NCI-H1048 (cell line): ENCODE data around the gene DLX5.

Experiments used
- DNase-seq: peaks from one replicate; lab custom pipeline; 2025; lab: John Stamatoyannopoulos, UW

DLX5 gene

GRCh38 chr7:96991546-96992191 is 33.0 kb downstream of the DLX5 start:
- peak; percentile 36 for DNase-seq

- DNase-seq: no peak
Observed at GRCh38 chr7:96989859-96990317, 34.7 kb downstream of the DLX5 start.

DNA sequence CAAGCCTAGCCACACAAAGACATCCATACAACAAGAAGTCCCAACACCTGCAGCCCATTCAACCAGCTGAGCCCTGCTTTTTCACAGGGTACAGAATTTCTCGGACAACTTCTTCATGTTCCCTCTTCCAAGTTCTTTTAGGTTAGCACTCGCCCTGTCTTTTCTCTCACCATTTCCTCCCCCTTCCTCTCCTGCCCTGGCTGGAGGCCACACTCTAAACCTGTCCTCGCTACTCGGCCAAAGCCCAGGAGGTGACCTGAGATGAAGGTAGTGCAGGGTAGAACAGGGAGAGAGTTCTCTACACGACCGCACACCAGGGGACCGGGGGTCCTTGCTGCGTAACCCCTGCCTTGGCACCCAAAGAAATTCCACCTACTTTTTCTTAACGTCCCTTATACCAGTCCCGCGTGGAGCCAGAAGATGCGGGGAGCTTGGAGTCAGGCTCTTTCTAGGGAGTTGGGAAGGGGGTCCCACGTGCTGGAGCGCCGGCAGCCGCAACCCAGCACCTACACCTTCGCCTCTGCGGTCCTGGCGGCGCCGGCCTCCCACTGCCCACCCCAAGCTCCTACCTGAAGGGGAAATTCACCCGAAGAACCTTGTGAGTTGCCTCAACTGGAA is 35.3 kb downstream of the DLX5 start:
- DNase-seq: no peak

DNA sequence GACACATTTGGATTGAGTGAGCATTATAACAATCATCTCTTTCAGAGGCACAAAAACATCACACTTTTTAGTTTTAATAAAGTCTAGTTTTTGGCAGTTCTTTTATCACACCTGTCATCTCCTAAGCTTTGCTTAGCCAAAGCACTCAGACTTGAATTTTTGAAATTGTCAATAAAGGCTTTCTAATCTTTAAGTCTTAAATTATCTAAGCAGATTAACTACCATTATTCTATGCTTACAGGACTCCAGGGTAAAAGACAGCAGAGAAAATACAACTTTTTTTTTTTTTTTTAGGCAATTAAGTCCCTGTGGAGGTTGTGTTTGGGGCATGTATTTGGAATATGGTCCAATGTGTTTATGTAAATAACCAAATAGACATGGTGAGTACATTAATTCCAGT is 36.9 kb downstream of the DLX5 start:
- DNase-seq: no peak

GRCh38 chr7:96986901-96987300 is 37.7 kb downstream of the DLX5 start:
- DNase-seq: no peak

DNA sequence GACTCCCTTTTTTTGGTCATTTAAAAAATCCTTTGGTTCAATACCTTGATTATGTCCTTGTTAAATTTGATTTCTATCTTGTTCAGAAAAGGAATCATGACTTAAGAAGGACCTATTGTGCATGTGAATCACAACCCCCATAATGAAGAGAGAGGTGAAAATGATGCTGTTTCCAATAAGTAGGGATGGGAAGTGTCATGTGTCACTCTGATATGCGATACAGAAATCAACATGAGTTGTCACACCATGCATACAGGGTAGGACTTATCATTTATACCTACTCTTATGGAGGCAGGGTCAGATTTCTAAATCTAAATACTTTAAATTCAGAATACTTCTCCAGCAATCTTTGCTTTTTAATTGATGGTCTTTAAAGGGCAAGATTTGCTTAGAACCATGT is 38.6 kb downstream of the DLX5 start:
- no peak for DNase-seq

DNA sequence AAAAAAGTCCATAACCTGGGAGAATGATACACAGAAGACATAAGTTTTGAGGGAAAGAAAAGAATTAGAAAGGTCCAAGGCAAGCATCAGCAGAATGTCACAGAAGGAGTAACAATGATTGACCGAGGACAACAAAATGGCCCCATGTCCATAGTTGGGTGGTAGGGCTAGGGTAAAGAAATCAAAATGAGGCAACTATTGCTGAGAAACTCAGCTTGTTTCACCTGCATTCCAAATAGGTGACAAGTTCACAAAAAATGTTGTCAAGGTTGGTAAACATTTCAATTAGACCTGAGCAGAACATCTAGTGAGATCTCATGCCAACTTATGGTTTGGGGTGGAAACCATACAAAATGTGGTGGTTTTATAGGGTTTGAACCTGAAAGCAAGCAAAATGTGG is 42.0 kb downstream of the DLX5 start:
- DNase-seq: no peak

- no peak for DNase-seq
Observed at GRCh38 chr7:96979551-96980276, 44.9 kb downstream of the DLX5 start.

DNA sequence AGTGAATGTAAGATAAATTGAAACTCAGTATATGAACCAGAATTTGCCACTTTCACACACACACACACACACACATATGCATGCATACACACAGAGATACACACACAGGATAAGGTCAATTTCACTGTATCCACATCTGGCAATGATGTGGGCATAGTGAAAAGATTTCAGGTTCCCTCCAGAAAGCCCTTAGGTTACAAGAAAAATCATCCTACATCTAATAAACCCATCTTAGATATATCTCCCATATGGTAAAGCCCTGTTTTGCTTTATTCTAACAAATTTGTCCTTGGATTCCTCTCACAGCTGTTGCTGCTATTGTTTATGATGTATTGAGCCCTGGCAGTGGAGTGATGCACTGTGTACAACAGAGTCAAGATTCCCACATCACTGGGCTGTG is 47.2 kb downstream of the DLX5 start:
- DNase-seq: no peak

- no peak for DNase-seq
Observed at GRCh38 chr7:96976106-96976505, 48.5 kb downstream of the DLX5 start.

- no peak for DNase-seq
Observed at GRCh38 chr7:96973986-96974385, 50.6 kb downstream of the DLX5 start.

DNA sequence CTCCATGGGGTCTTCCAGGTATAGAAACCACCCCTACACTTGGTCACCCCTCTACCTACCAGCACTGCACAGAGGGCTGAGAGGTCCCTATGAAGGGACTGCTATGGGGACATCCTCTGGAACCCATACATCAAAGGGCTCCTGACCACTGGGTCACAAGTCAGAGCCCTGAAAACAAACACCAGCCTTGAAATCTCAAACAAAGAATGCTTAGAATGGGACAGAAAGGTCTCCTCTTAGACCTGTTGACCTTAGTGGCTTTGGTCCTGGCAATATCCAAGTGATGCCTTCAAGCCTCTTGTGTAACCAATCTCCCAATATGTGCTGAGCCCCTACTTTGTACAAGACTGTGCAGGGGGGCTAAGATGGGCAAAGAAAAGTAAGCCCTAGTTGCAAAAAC is 53.9 kb downstream of the DLX5 start:
- no peak for DNase-seq
